DMS153 treated with DMSO at 0.1 percent for 48 hours (cell line): ENCODE data around the gene ZNF329.

ENCODE experiments used
- DNase-seq: peaks from one replicate; lab custom pipeline; 2025; ENCODE audit not compliant: unreplicated experiment; lab: John Stamatoyannopoulos, UW

The ZNF329 gene

GRCh38 chr19:58118979-58119733 lies 31.4 kb downstream of the ZNF329 start:
- no peak for DNase-seq

DNA sequence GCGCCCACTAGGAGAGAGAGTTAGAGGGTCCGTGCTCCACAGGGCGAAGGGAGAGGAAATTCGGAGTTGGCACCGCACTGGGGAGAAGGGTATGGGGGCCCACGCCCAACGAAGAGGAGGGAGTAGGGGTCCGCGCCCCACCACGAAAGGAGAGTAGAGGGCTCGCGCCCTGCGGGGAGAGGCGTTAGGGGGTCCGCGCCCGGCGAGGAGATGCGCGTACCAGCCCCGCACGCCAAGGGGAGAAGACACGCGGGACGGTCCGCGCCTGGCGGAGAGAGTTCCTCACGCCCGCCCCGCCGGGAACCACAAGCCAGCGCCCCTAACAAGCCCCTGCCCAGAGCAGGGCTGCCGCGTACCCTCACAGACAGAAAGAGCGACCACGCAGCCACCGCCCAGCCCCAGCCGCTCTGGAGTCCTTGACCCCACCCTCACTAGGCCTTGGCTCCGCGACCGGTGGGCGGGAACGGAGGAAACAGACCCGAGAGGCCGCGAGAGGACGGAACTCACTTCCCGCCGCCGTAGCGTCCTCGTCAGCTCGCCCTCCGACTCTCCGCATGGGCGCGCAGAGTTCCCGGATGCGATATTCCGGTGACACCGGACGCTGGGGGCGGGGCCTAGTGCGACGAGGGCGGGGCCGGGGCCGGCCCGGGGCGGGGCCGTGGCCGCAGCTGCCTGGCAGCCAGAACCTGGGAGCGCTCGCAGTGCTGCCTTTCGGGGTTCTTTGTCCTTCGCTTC lies 32.6 kb downstream of the ZNF329 start:
- no peak for DNase-seq

DNA sequence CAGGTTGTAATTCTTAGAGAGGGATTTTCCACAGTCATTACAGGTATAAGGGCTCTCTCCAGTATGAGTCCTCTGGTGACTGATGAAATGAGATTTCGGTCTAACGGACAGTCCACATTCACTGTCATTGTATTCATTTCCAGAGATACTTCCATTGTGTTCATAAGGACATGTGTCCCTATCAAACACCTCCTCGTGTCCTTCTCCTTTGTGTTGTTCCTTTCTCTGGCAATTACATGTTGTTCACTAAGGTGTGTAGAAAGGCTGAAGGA lies 42.1 kb downstream of the ZNF329 start:
- no peak for DNase-seq

GRCh38 chr19:58107778-58108545 lies 42.6 kb downstream of the ZNF329 start:
- no peak for DNase-seq

DNA sequence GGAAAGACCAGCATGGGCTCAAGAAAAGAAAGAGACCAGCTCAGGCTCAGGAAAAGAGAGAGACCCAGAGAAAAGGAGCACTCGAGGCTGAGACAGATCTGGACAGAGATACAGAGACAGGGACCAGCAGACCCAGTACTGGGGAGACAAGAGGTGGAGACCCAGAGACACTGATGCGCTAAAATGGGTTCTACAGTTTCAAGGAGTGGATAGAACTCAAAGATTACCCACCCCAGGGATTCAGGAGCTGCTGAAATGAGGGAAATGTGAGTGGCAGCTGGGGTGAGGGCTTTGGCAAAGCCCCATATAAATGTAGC lies 51.9 kb downstream of the ZNF329 start:
- DNase-seq, result no peak

- DNase-seq, result peak; percentile 35
Observed at GRCh38 chr19:58097781-58098681, 52.6 kb downstream of the ZNF329 start, which contains the start of gene ZSCAN18. TSS of gene ZSCAN18 (minus strand) at chr19:58098231. CDS start at chr19:58090267, 7,964 bp downstream.

DNA sequence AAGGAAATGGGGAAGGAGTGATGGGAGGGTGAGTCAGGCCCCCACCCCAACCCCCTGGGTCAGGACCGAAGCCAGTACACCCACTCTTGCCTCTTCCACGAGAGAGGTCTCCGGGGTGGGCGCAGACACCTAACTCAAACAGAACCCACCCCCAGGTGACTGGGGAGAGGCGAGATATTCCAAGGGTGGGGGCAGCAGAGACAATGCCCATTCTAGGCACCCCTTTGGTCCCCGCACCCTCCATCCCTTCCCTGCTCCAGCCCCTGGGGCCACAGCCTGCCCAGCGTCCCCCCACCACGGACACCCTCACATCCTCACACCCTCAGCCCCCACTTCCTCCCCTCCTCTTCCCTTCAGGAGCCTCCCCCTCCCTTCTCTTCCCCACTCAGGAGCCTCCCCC lies 53.2 kb downstream of the ZNF329 start:
- no peak for DNase-seq

DNA sequence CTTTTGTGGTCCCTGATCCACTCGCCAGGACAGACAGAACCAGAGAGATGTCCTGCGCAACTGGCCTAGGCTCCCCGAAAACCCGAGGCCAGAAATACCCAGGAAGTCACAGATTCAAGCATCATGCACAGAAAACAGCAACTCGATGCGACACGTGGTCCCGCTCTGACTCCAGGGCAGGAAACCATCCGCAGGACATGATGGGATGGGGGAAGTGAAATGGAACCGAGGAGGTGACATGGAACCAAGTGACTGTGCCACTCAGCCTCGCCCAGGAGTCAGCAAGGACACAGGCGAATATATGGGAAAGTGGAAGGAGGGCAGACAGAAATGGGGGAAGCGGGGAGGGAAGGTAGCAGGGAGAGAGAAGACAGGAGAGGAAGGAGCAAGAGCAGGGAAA lies 53.7 kb downstream of the ZNF329 start:
- DNase-seq, result no peak

- no peak for DNase-seq
Observed at GRCh38 chr19:58095328-58095727, 55.3 kb downstream of the ZNF329 start.

GRCh38 chr19:58093071-58093470 lies 57.5 kb downstream of the ZNF329 start:
- no peak for DNase-seq

DNA sequence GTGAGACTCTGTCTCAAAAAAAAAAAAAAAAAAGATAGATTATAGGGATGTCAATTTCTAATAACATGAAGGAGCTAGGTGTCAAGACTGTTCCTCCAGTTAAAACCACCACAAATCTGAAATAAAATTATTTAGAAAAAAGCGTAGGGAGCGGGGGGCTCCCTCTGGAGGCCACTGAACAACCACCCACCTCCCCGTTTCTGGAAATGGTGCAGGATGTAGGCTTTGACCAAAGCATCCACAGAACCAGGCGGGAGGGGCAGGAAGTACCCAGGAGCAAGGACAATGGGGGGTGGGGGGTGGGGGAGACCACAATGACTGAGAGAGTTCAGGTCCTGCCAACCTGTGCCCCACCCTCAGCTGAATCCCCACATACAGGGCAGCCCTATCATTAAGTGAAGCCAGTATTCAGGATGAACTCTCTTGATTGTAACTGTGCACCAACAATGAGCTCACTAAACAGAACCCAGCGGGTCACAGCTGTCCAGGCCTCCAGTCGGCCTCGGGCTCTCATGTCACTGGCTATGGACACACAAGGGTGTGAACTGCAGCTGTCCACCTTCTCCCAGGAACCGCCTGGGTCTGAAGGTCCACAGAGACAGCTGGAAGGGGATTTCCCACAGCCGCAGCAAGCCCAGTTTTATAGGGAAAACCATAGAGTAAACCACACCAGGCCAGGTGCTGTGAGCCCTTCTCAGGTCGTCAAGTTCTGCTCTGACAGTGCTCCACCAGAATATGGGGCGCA lies 59.2 kb downstream of the ZNF329 start:
- no peak for DNase-seq

GRCh38 chr19:58089846-58090245 lies 60.7 kb downstream of the ZNF329 start:
- no peak for DNase-seq

DNA sequence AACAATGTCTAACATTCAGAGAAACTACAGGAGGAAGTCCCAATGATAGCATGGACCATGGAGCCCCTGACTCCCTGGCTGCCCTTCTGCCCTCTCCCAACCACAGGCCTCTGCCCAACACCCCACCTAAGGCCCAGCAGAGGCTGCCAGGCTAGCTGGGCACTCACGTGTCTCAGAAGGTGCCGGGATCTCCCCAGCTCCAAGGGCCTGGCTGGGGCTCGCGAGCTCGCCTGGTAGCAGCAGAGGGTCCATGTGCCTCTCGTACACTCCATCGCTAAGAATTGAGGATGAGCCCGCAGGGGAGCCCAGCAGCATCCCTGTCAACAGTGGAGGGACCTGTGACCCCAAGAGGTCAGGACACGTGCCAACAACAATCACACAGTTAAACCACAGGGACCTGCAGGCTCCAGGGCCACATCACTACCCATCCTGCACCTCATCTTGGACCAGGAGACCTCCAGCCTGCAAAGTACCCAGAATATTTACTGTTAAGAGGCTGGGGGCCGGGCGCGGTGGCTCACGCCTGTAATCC lies 62.0 kb downstream of the ZNF329 start:
- no peak for DNase-seq

DNA sequence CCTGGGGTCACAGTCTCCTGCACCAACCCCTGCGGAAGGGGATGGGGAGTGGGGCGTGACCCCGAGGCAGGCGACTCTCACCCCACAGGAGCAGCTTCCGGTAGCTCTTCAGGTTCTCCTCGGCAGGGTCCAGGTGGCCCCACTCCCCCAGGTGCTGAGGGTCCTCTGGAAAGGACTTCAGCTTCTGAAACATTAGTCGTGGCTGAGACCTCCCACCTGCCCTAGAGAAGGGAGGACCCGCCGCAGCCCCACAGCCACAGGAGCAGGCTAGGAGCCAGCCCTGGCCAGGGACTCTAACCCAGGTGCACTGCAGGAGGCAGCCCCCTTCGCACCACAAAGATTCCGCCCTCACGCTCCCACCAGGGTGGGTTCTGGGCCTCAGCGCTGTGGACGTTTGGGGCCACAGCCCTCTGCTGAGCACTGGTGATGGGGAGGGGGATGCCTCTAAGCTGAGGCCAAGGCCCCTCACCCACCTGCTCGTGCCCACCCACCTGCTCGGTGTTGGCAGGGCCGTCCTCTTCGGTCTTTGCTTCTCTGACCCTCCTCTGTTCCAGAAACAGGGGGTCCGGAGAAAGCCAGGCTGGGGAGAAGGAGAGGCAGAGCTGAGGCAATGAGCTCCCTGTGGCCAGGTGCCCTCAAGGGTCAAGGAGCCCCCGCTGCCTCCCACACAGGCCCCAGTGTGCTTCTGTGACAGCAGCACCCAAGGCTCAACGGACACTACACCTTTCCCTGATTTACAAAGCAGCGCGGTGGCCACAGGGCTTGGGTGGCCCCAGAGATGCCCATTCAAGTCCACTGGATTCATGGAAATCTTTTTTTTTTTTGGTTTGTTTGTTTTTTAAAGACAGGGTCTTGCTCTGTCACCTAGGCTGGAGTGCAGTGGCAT lies 63.5 kb downstream of the ZNF329 start:
- no peak for DNase-seq

- no peak for DNase-seq
Observed at GRCh38 chr19:58085348-58085875, 65.2 kb downstream of the ZNF329 start.

- no peak for DNase-seq
Observed at GRCh38 chr19:58084596-58085347, 65.8 kb downstream of the ZNF329 start.

GRCh38 chr19:58083021-58083420 lies 67.6 kb downstream of the ZNF329 start:
- DNase-seq, result no peak

- DNase-seq, result no peak
Observed at GRCh38 chr19:58079792-58080191, 70.8 kb downstream of the ZNF329 start.
